ENCODE data around the gene TMEM170A. TPM values are rescaled to one million over a fixed set of nuclear protein-coding genes. Genes with fewer than 3 reads are reported as not detected.

TMEM170A gene
- total RNA-seq, 4 donors from 2014 or later, result 7.9 to 9.8 (median 8.6) TPM

DNA sequence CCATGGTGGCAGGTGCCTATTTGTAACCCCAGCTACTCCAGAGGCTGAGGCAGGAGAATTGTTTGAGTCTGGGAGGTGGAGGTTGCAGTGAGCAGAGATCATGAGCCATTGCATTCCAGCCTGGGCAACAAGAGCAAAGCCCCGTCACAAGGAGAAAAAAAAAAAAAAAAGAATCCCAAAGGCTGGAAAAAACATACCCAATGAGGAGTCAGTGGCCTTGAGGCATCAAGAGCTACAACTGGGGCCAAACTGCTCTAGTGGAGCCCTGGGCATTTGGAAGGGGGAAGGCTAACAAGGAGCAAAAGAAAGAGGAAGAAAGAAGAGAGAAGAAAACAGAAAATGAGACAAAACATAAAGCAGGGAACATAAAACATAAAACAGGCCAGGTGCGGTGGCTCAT lies 23.8 kb upstream of the TMEM170A start:
- TF ChIP-seq POLR2A (IDR thresholded peaks at IDR 0.05), result no peak
- TF ChIP-seq, protein P1, sequence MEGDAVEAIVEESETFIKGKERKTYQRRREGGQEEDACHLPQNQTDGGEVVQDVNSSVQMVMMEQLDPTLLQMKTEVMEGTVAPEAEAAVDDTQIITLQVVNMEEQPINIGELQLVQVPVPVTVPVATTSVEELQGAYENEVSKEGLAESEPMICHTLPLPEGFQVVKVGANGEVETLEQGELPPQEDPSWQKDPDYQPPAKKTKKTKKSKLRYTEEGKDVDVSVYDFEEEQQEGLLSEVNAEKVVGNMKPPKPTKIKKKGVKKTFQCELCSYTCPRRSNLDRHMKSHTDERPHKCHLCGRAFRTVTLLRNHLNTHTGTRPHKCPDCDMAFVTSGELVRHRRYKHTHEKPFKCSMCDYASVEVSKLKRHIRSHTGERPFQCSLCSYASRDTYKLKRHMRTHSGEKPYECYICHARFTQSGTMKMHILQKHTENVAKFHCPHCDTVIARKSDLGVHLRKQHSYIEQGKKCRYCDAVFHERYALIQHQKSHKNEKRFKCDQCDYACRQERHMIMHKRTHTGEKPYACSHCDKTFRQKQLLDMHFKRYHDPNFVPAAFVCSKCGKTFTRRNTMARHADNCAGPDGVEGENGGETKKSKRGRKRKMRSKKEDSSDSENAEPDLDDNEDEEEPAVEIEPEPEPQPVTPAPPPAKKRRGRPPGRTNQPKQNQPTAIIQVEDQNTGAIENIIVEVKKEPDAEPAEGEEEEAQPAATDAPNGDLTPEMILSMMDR (IDR thresholded peaks at IDR 0.05 in 4 of 5, conservative IDR thresholded peaks at IDR 0.05 in 1 of 5), result no peak
- Histone ChIP-seq H3K4me3 (no peak overlapping the region), H3K36me3 (no peaks in the 10 kb centered on the region), H3K4me1 (peaks cover 5% of the 10 kb centered on the region in 2 donors), H3K9me3 (no peaks in the 10 kb centered on the region), H3K27ac (no peak overlapping the region), H3K27me3 (peaks cover 0 to 7% (median 2%) of the 10 kb centered on the region in 3 donors)
- in situ Hi-C loops (cut with MboI; ENCODE audit: low sequenced_read_pairs in 4 of 4), result loop anchor here in 1 of 4 donors (10.0 kb wide), 1 partner anchor 266 kb away; no protein-coding TSS in a partner anchor
- intact Hi-C loops (cut with DNase I; ENCODE audit: low total_unique reads), result no loop called here
- no peak for DNase-seq
- no peak for ATAC-seq

DNA sequence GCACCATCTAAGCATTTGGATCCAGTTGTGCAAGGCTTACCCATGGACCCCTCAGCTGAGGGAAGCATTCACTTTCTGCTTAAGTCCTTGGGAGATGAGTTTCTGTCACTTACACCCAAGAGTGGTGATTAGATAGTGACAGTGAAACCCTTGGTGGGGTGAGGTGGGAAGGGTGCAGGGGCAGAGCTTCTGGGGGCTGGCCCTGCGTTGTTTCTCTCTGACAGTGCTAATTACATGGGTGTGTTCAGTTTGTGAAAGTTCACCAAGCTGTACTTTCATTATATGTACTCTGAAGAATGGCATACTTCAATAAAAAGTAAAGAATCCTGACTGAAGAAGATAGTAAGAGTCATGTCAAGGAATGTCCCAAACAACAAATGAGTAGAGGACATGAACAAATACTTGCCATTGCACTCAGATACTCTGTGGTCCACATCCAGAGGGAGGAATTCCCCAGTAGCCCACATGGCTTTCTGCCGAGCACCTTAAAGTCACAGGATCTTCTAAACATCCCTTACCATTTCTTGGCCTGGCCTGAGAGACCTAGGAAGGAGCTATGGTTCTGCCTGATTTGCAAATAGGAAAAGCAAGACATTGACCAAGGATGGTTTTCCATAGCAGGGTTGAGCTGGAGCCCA lies 22.3 kb upstream of the TMEM170A start:
- TF ChIP-seq, protein P1 (IDR thresholded peaks at IDR 0.05 in 4 of 5, conservative IDR thresholded peaks at IDR 0.05 in 1 of 5), result no peak
- no peak for TF ChIP-seq POLR2A (IDR thresholded peaks at IDR 0.05)
- in situ Hi-C loops (cut with MboI; ENCODE audit: low sequenced_read_pairs in 4 of 4) (loop anchor here in 1 of 4 donors (10.0 kb wide), 1 partner anchor 268 kb away; no protein-coding TSS in a partner anchor), intact Hi-C loops (cut with DNase I; ENCODE audit: low total_unique reads) (no loop called here)

DNA sequence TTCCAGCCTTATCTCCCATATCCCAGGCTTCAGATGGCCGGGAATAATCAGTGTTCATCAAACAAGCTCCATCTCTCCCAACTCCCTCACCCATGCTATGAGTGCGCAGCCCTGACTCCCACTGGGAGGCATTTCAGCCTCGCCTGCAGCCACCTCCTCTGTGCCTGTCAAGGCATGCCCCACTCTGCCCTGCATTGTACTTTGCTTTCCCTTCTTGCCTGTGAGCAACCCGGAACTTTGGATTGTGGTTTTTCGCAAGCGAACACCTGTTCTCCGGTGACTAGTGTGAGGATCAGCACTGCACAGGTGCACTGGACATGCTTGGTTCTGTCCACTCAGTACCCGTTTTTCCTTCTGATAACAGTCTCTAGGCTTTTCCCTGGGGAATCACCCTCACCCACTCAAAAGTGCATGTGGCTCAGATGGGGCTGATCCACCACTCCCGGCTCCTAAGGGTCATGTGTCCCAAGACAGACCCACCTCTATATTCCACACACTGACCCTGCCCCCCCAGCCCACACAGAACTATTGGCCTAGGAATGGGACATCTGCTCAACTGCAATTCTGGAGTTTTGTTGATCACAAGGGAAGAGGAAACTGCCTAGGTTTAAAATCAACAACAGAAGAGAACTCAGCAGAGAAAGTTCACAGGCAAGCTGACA lies 21.7 kb upstream of the TMEM170A start:
- in situ Hi-C loops (cut with MboI; ENCODE audit: low sequenced_read_pairs in 4 of 4) (loop anchor here in 1 of 4 donors (10.0 kb wide), 1 partner anchor 269 kb away; no protein-coding TSS in a partner anchor), intact Hi-C loops (cut with DNase I; ENCODE audit: low total_unique reads) (no loop called here)
- TF ChIP-seq, protein P1 (IDR thresholded peaks at IDR 0.05 in 4 of 5, conservative IDR thresholded peaks at IDR 0.05 in 1 of 5), result no peak
- no peak for TF ChIP-seq POLR2A (IDR thresholded peaks at IDR 0.05)
- ATAC-seq, result no peak
- no peak overlapping the region for H3K4me3 ChIP-seq
- peaks cover 6 to 7% of the 10 kb centered on the region in 2 donors for H3K4me1 ChIP-seq
- no peaks in the 10 kb centered on the region for H3K9me3 ChIP-seq
- H3K27ac ChIP-seq, result no peak overlapping the region
- H3K36me3 ChIP-seq, result no peaks in the 10 kb centered on the region
- no peaks in the 10 kb centered on the region for H3K27me3 ChIP-seq
- no peak for DNase-seq

More for the DNA sequence above, 22.3 kb upstream of the TMEM170A start:
- Histone ChIP-seq H3K4me3 (no peak overlapping the region), H3K27me3 (no peaks in the 10 kb centered on the region), H3K27ac (no peak overlapping the region), H3K36me3 (no peaks in the 10 kb centered on the region), H3K9me3 (no peaks in the 10 kb centered on the region), H3K4me1 (peaks cover 6 to 7% of the 10 kb centered on the region in 2 donors)
- ATAC-seq, result no peak
- DNase-seq, result no peak

DNA sequence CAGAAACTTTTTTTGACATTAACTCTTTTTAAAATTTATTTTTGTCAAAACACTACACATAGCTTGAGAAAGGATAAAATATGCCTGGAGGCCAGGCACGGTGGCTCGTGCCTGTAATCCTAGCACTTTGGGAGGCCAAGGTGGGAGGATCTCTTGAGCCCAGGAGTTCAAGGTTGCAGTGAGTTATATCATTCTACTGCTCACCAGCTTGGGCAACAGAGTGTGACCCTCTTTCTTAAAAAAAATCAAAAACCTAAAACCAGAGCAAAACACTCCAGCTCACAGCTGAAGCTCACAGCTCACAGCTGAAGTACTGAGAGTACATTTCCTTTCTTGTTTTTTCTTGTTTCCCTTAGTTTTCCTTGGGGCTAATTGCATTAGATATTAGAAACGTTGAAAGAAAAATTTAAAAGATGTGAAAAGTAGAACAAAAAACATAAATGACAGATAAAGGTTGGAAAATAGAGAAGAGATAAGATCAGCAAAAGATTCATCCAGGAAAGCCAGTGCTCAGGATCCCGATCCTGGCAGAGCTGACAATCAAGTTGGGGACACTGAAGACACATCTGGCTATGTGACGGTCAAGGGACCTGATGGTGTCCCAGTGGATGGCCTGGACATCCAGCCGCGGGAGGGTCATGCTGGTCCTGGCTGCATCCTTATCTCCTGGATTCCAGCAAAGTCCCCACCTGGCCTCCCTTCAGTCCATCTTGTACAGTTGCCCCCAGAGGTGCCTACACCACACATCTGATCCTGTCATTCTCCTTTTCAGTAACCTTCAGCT lies 20.9 kb upstream of the TMEM170A start:
- Histone ChIP-seq H3K27ac (no peak overlapping the region), H3K4me3 (no peak overlapping the region), H3K9me3 (no peaks in the 10 kb centered on the region), H3K4me1 (peaks cover 6 to 7% of the 10 kb centered on the region in 2 donors), H3K27me3 (no peaks in the 10 kb centered on the region), H3K36me3 (no peaks in the 10 kb centered on the region)
- in situ Hi-C loops (cut with MboI; ENCODE audit: low sequenced_read_pairs in 4 of 4), result loop anchor here in 1 of 4 donors (10.0 kb wide), 1 partner anchor 269 kb away; no protein-coding TSS in a partner anchor
- no peak for ATAC-seq
- TF ChIP-seq, protein P1 (IDR thresholded peaks at IDR 0.05 in 4 of 5, conservative IDR thresholded peaks at IDR 0.05 in 1 of 5), result no peak
- TF ChIP-seq POLR2A (IDR thresholded peaks at IDR 0.05), result no peak
- no peak for DNase-seq
- intact Hi-C loops (cut with DNase I; ENCODE audit: low total_unique reads), result no loop called here

All from gastrocnemius medialis (tissue), 4 donors.